ENCODE data around the gene ZNF546.

ZNF546 gene

GRCh38 chr19:40005691-40006272 lies 8.9 kb downstream of the ZNF546 start:
- Histone ChIP-seq H3K4me2 (ENCODE audit: low read length) (no peak overlapping the region), H3K27ac (ENCODE audit: low read depth, low read length) (no peak overlapping the region), H3K79me1 (ENCODE audit: low read length) (no peaks in the 10 kb centered on the region), H4K8ac (ENCODE audit: low read depth, low read length) (no peak overlapping the region), H3K36me3 (ENCODE audit: control insufficient read depth in 1 of 2, insufficient read depth in 2 of 2, low read length in 2 of 2) (peaks cover 0 to 2% of the 10 kb centered on the region in 2 experiments), H3K23ac (ENCODE audit: low read length) (no peak overlapping the region), H2BK12ac (ENCODE audit: low read length) (no peak overlapping the region), H3K4ac (ENCODE audit: low read depth, low read length) (no peak overlapping the region), H3K14ac (ENCODE audit: low read length) (no peak overlapping the region), H3K4me3 (ENCODE audit: low read depth, low read length) (no peak overlapping the region), H3K79me2 (ENCODE audit: control insufficient read depth, insufficient read depth, low read length, poor library complexity) (no peaks in the 10 kb centered on the region), H3K27me3 (ENCODE audit: insufficient read depth, low read length) (no peaks in the 10 kb centered on the region), H4K91ac (ENCODE audit: low read depth, low read length) (no peak overlapping the region), H2BK120ac (ENCODE audit: insufficient read depth, low read length, poor library complexity) (no peak overlapping the region), H3K9me3 (ENCODE audit: insufficient read depth, low read depth, low read length) (peaks cover 2% of the 10 kb centered on the region), H2AFZ (ENCODE audit: insufficient read depth, low read length, poor library complexity) (no peak overlapping the region), H2AK5ac (ENCODE audit: low read length) (no peak overlapping the region), H3K9ac (ENCODE audit: low read length) (no peak overlapping the region), H3K18ac (ENCODE audit: low read length) (no peak overlapping the region), H4K12ac (ENCODE audit: low read depth, low read length) (no peak overlapping the region), H3K4me1 (ENCODE audit: control insufficient read depth in 1 of 2, insufficient read depth in 2 of 2, low read length in 2 of 2) (no peaks in the 10 kb centered on the region), H2BK5ac (ENCODE audit: low read depth, low read length, poor library complexity) (no peak overlapping the region)
- no peak for DNase-seq
- whole genome bisulfite sequencing (ENCODE audit: extremely low coverage, insufficient coverage, insufficient read length), result no CpG with 5 or more reads among the region's 4 CpGs

GRCh38 chr19:40006273-40006691 lies 9.4 kb downstream of the ZNF546 start:
- Histone ChIP-seq H3K4me1 (ENCODE audit: control insufficient read depth in 1 of 2, insufficient read depth in 2 of 2, low read length in 2 of 2) (no peaks in the 10 kb centered on the region), H3K9me3 (ENCODE audit: insufficient read depth, low read depth, low read length) (no peaks in the 10 kb centered on the region), H3K9ac (ENCODE audit: low read length) (peak overlapping the region; percentile 3), H3K36me3 (ENCODE audit: control insufficient read depth in 1 of 2, insufficient read depth in 2 of 2, low read length in 2 of 2) (peaks cover 0 to 2% of the 10 kb centered on the region in 2 experiments), H2BK120ac (ENCODE audit: insufficient read depth, low read length, poor library complexity) (no peak overlapping the region), H3K23ac (ENCODE audit: low read length) (no peak overlapping the region), H2AFZ (ENCODE audit: insufficient read depth, low read length, poor library complexity) (no peak overlapping the region), H4K8ac (ENCODE audit: low read depth, low read length) (no peak overlapping the region), H3K4ac (ENCODE audit: low read depth, low read length) (no peak overlapping the region), H3K27me3 (ENCODE audit: insufficient read depth, low read length) (no peaks in the 10 kb centered on the region), H2BK12ac (ENCODE audit: low read length) (no peak overlapping the region), H3K4me2 (ENCODE audit: low read length) (no peak overlapping the region), H3K79me1 (ENCODE audit: low read length) (no peaks in the 10 kb centered on the region), H2AK5ac (ENCODE audit: low read length) (no peak overlapping the region), H3K14ac (ENCODE audit: low read length) (no peak overlapping the region), H3K4me3 (ENCODE audit: low read depth, low read length) (no peak overlapping the region), H4K12ac (ENCODE audit: low read depth, low read length) (no peak overlapping the region), H4K91ac (ENCODE audit: low read depth, low read length) (no peak overlapping the region), H3K79me2 (ENCODE audit: control insufficient read depth, insufficient read depth, low read length, poor library complexity) (no peaks in the 10 kb centered on the region), H3K18ac (ENCODE audit: low read length) (no peak overlapping the region), H2BK5ac (ENCODE audit: low read depth, low read length, poor library complexity) (no peak overlapping the region), H3K27ac (ENCODE audit: low read depth, low read length) (no peak overlapping the region)
- DNase-seq, result no peak
- WGBS (ENCODE audit: extremely low coverage, insufficient coverage, insufficient read length), result no CpG with 5 or more reads among the region's 1 CpG

GRCh38 chr19:40009674-40010073 lies 12.8 kb downstream of the ZNF546 start:
- H3K4me3 ChIP-seq (ENCODE audit: low read depth, low read length), result no peak overlapping the region
- H2BK5ac ChIP-seq (ENCODE audit: low read depth, low read length, poor library complexity), result no peak overlapping the region
- no peak overlapping the region for H2BK120ac ChIP-seq (ENCODE audit: insufficient read depth, low read length, poor library complexity)
- no peak overlapping the region for H4K12ac ChIP-seq (ENCODE audit: low read depth, low read length)
- no peaks in the 10 kb centered on the region for H3K79me2 ChIP-seq (ENCODE audit: control insufficient read depth, insufficient read depth, low read length, poor library complexity)
- no peak for DNase-seq
- no peak overlapping the region for H2BK12ac ChIP-seq (ENCODE audit: low read length)
- no peaks in the 10 kb centered on the region for H3K9me3 ChIP-seq (ENCODE audit: insufficient read depth, low read depth, low read length)
- no peak overlapping the region for H2AK5ac ChIP-seq (ENCODE audit: low read length)
- H4K91ac ChIP-seq (ENCODE audit: low read depth, low read length), result no peak overlapping the region
- H3K27me3 ChIP-seq (ENCODE audit: insufficient read depth, low read length), result no peaks in the 10 kb centered on the region
- H3K79me1 ChIP-seq (ENCODE audit: low read length), result no peaks in the 10 kb centered on the region
- H3K4me1 ChIP-seq (ENCODE audit: control insufficient read depth in 1 of 2, insufficient read depth in 2 of 2, low read length in 2 of 2), result no peaks in the 10 kb centered on the region
- H3K23ac ChIP-seq (ENCODE audit: low read length), result no peak overlapping the region
- no peak overlapping the region for H3K4ac ChIP-seq (ENCODE audit: low read depth, low read length)
- H3K27ac ChIP-seq (ENCODE audit: low read depth, low read length), result no peak overlapping the region
- H2AFZ ChIP-seq (ENCODE audit: insufficient read depth, low read length, poor library complexity), result no peak overlapping the region
- H4K8ac ChIP-seq (ENCODE audit: low read depth, low read length), result no peak overlapping the region
- no peak overlapping the region for H3K18ac ChIP-seq (ENCODE audit: low read length)
- no peak overlapping the region for H3K4me2 ChIP-seq (ENCODE audit: low read length)
- peaks cover 0 to 2% of the 10 kb centered on the region in 2 experiments for H3K36me3 ChIP-seq (ENCODE audit: control insufficient read depth in 1 of 2, insufficient read depth in 2 of 2, low read length in 2 of 2)
- H3K14ac ChIP-seq (ENCODE audit: low read length), result no peak overlapping the region
- H3K9ac ChIP-seq (ENCODE audit: low read length), result no peak overlapping the region

GRCh38 chr19:40013991-40014390 lies 17.1 kb downstream of the ZNF546 start:
- Histone ChIP-seq H2BK12ac (ENCODE audit: low read length) (no peak overlapping the region), H3K79me1 (ENCODE audit: low read length) (no peaks in the 10 kb centered on the region), H3K79me2 (ENCODE audit: control insufficient read depth, insufficient read depth, low read length, poor library complexity) (no peaks in the 10 kb centered on the region), H3K9ac (ENCODE audit: low read length) (no peak overlapping the region), H4K12ac (ENCODE audit: low read depth, low read length) (no peak overlapping the region), H3K4me2 (ENCODE audit: low read length) (no peak overlapping the region), H2BK5ac (ENCODE audit: low read depth, low read length, poor library complexity) (no peak overlapping the region), H2AFZ (ENCODE audit: insufficient read depth, low read length, poor library complexity) (no peak overlapping the region), H3K18ac (ENCODE audit: low read length) (no peak overlapping the region), H4K8ac (ENCODE audit: low read depth, low read length) (no peak overlapping the region), H3K4me3 (ENCODE audit: low read depth, low read length) (no peak overlapping the region), H3K14ac (ENCODE audit: low read length) (no peak overlapping the region), H2AK5ac (ENCODE audit: low read length) (no peak overlapping the region), H2BK120ac (ENCODE audit: insufficient read depth, low read length, poor library complexity) (no peak overlapping the region), H3K9me3 (ENCODE audit: insufficient read depth, low read depth, low read length) (peaks cover 5% of the 10 kb centered on the region), H3K4ac (ENCODE audit: low read depth, low read length) (no peak overlapping the region), H3K4me1 (ENCODE audit: control insufficient read depth in 1 of 2, insufficient read depth in 2 of 2, low read length in 2 of 2) (no peaks in the 10 kb centered on the region), H3K23ac (ENCODE audit: low read length) (no peak overlapping the region), H4K91ac (ENCODE audit: low read depth, low read length) (no peak overlapping the region), H3K36me3 (ENCODE audit: control insufficient read depth in 1 of 2, insufficient read depth in 2 of 2, low read length in 2 of 2) (no peaks in the 10 kb centered on the region), H3K27ac (ENCODE audit: low read depth, low read length) (no peak overlapping the region), H3K27me3 (ENCODE audit: insufficient read depth, low read length) (no peaks in the 10 kb centered on the region)
- no CpG with 5 or more reads among the region's 4 CpGs for WGBS (ENCODE audit: extremely low coverage, insufficient coverage, insufficient read length)
- no peak for DNase-seq
